Measurements from ENCODE around the gene APH1A.
"Not testable (repeated sequence)": the region's sequence is repeated elsewhere in the genome, so short reads cannot be mapped to it uniquely, and the experiment has no call there.

Gene APH1A

GRCh38 chr1:150268705-150269403 lies at the start of gene APH1A:
APH1A (minus strand) TSS chr1:150269016; CDS start chr1:150268810, 206 bp downstream.
- DNase-seq = peak; percentile 97

GRCh38 chr1:150314691-150315090 lies 45.9 kb upstream of the APH1A start:
- not testable (repeated sequence) for DNase-seq

- no peak for DNase-seq
Observed at GRCh38 chr1:150311762-150312161, 42.9 kb upstream of the APH1A start.

DNA sequence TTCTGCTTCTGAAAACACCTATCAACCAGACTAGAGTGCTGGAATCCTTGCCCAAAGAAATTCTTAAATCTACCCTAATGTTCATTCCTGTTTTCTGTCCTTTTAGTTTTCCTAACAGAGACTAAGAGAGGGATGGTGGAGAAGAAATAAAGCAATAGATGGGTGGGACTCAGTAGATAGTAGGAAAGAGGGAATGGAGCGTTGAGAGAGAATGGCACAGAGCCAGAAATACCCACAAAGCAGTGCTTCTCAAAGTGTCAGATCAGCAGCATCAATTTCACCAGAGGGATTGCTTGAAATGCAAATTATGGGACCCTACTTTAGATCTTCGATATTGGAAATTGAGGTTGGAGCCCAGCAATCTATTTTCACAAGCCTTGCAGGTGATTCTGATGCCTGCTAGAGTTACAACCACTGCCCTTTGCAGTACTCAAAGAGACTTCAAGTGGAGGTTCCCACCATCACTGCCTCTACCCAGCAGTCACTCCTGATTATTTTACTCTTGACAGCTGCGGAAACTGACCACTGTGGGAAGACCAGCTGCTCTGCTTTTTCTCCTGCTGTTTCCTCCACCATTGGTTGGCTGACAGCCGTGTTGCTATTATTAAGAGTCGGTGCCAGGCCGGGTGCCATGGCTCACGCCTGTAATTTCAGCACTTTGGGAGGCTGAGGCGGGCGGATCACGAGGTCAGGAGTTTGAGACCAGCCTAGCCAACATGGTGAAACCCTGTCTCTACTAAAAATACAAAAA lies 41.1 kb upstream of the APH1A start:
- DNase-seq = no peak

DNA sequence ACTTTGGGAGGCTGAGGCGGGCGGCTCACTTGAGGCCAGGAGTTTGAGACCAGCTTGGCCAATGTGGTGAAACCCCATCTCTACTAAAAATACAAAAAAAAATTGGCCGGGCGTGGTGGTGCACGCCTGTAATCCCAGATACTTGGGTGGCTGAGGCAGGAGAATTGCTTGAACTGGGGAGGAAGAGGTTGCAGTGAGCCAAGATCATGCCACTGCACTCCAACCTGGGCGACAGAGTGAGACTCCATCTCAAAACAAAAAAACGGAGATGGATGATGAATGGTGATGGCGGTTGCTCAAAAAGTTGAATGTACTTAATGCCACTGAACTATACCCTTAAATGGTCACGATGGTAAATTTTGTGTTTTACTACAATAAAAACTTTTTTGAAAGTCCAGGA lies 39.8 kb upstream of the APH1A start:
- not testable (repeated sequence) for DNase-seq

GRCh38 chr1:150302902-150303301 lies 34.1 kb upstream of the APH1A start:
- no peak for DNase-seq

DNA sequence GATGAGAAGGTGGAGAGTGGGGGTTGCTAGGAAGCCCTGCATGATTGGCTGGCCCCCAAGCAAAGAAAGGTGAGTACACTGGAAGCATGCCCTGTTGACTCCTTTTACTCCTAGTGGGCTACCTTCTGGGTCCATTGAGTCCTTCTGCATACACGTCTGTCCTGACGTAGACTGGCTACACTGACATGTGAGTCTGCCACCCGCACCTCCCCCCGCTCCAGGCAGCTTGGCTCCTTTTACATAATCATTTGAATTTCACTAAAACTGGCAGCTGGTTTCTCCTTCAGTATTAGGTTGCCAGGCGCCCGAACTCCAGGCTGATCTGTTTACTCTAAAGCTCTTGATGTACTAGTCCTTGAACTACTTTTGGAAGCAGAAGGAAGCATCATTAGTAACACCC lies 33.5 kb upstream of the APH1A start:
- no peak for DNase-seq

- no peak for DNase-seq
Observed at GRCh38 chr1:150299716-150300115, 30.9 kb upstream of the APH1A start.

DNA sequence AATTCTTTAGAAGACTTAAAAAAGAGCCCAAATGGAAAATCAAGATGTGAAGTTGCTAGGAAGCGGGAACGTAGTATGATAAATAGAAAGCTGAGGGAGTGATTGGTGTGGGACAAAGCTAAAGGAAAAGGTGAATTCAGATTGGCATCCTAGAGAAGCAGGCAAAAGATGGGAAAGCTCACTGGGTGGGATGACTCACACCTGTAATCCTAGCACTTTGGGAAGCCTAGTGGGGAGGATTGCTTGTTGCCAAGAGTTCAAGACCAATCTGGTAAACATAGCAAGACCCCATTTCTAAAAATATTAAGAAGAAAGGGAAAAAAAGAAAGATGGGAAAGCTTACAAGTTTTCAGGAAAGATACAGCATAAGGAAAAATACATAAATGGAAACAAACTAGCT lies 26.7 kb upstream of the APH1A start:
- no peak for DNase-seq

DNA sequence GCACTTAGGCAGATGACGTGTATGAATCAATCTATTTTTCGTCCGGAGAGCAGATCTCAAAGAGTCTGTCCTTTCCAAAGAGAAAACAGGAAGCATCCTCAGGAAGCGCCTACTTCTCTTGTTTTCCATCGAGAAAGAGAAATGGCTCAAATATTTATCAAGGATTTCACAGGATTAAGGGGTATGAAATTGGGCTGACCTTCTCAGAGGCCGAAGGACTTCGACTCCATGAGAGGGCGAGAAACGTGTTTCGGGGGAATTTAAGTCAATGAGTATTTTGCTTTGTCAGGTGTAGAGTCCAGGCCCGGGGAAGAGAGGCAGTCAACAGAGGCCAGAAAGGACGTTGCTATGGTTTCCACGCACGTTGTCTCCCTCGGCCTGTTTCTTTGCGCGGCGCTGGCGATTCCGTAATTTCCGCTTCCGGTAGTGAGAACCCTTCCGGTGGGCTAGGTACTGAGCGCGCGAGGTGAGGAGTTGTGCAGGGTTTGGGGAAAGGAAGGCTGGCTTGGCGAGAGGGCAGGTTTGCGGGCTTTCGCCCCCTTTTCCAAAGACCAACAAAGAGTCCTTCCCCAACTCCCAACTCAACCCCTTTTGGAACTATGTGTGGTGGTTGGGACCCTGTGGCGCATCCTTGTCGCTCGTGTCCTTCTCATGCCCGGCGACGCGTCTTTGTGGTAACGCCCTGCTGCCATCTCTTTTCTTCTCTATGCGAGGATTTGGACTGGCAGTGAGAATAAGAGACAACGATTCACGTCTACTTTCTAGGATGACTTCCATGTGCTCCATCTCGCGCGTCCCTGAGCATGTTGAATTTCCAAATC lies 24.8 kb upstream of the APH1A start, which contains the start of gene MRPS21:
TSS of gene MRPS21 (plus strand) at position 429 of the 821 bp plus-strand sequence. CDS start 506 bp downstream, outside the sequence.
- DNase-seq = peak; percentile 96

DNA sequence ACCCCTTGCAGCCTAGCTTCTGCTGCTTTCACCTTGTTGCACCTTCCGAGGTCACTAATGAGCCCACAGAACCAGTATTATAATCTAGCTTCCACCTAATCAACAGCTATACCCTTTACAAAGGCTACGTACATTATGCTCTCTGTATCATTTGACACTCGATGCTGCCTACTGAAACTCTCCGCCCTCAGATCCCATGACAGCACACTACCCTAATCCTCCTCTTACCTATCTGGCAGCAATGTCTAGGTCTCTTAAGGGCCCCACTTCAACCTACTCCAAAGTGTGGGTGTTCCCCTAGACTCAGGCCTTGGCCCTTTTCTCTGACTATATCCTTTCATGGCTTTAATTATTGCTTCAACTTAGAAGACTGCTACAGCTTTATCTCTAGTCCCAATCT lies 20.0 kb upstream of the APH1A start:
- DNase-seq = no peak

GRCh38 chr1:150288382-150288781 lies 19.6 kb upstream of the APH1A start:
- no peak for DNase-seq

DNA sequence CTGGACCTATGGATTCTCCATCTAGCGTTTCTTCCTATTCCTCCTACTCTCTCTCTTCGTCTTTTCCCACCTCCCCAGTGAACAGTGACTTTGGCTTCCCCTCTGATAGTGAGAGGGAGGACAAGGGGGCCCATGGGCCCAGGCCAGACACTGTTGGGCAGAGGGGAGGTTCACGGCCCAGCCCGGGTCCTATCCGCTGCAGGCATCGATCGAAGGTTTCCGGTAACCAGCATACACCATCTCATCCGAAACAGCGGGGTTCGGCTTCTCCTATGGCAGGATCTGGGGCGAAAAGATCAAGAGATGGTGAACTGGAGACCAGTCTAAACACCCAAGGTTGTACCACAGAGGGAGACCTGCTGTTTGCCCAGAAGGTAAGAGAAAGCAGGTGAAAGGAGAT lies 14.4 kb upstream of the APH1A start:
- DNase-seq = no peak

DNA sequence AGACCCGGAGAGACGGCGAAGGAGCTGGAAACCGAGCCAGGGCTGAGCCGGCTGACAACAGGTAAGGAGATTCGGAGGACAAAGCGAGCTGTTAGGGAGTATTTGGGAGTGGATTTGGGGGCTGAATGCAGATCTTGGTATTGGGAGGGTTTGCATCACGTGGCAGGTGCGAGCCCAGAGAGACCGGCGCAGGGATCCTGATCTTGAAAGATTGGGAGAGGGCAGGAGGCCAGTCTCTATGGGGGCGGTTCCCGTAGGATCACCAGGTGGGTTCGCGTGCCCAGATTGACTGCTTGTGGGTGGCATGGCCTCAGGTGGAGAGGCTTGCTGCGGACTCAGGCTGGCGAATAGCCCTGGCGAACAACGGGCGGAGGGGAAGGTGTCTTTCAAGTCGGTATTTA lies 13.7 kb upstream of the APH1A start:
- DNase-seq = no peak

DNA sequence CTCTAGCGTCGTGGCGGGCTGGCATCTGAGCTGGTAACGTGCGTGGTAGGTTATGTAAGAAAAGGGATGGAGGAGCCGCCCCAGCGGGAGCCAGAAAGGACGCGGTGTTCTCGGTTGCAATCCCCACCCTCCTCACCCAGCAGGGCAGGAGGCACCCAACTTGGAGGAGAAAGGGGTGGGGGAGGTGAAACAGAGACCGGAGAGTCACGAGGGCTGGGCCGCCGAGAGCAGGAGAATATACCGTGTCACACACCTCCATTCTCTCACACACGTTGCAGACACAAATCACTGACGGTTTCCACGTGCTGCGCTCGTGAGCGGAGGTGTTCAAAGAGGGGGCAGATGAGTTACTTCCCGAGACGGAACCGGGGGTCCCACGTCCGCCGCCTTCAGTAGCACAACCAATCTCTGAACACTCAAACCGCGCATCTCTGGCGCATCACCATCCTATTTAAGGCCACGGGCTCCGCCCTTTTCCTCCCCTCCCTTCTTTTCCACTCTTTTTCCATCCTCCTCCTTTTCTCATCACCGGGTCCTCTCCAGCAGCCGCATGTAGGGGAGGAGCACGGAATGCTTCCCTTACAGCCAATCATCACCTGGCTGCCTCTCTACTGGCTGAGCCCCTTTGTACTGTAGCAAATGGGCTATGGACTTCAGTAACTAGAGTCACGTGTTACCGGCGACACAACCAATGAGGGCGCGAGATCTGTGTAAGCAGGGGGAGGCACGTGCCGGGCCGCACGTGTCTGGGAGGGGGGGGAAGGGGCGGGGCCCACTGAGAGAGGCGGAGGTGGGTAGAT lies 13.1 kb upstream of the APH1A start, which contains the start of gene CIART:
TSS of gene CIART (plus strand) at position 797 of the 800 bp plus-strand sequence. CDS start 714 bp downstream, outside the sequence.
- peak; percentile 90 for DNase-seq

DNA sequence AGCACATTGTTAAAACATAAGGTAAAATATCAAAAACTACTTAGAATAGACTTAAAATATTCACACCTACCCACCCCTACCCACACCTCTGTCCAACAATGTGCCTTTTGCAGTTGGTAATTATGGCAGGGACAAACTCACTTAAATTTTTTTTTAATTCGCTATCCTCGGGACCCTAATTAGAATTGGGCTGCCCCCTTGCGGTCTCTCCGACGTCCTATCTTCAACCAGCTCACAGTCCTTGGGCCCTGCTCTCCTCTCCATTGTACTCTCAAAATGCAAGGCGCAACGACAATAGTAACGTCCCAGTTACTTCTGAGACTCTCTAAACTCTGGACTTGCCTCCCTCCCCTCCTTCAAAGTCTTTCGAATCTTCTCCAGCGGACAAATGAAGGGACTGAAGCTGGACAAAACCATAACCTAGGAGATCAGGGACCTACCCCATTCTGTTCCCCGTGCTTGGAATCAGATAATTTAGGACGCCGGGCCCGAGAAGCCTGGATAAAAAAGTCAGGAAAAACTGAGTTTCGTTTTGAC lies 12.5 kb upstream of the APH1A start:
- DNase-seq = peak; percentile 83

GRCh38 chr1:150280138-150280707 lies 11.4 kb upstream of the APH1A start:
- DNase-seq = no peak

- no peak for DNase-seq
Observed at GRCh38 chr1:150273311-150273710, 4.5 kb upstream of the APH1A start.

GRCh38 chr1:150271291-150271959 lies 2.6 kb upstream of the APH1A start:
- no peak for DNase-seq

- DNase-seq = no peak
Observed at GRCh38 chr1:150269451-150269850, 635 bp upstream of the APH1A start.

DNA sequence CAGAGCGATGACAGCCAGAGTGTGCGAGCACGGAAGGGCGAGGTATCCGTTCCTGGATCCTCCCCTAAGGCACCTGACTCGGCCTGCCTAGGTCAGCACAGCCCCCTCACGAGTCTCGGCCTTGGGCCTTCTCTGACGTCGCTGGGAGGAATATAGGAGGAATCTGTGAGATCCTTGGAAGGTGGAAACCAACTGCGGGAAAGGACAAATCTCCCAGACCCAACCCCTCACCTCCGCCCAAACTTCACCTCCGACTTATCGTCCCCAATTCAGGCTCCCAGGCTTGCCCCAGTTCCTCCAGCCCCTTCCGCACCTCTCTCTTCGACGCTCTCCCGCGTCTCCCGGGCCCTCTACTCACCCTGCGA lies 494 bp downstream of the APH1A start:
- peak; percentile 54 for DNase-seq
